ENCODE results near the gene BTG3.

DNA sequence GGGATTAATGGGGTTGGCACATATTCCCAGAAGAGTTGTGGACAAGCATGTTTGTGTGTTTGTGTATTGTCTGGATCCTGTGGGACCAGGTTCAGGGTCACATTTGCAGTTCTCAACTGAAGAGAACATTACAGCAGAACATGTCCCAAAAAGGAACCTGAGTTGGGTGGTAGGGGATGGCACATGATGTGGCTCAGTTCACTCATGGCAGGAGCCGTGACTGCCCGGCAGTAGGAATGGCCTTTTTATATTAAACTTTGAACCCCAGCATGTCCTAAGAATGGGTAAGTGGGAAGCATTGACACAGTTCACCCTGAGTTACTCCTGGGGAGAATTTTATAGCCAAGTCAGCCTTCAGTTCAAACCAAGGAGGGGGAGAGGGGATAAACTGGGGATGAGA lies 58.6 kb downstream of the BTG3 start:
- TF ChIP-seq EGR1 (IDR thresholded peaks at IDR 0.05) (no peak), EP300 (IDR thresholded peaks at IDR 0.05; ENCODE audit: borderline replicate concordance) (no peak), YY1 (IDR thresholded peaks at IDR 0.05; ENCODE audit: low read depth) (no peak), CEBPB (IDR thresholded peaks at IDR 0.05) (no peak), RAD21 (IDR thresholded peaks at IDR 0.05; ENCODE audit: low read depth) (no peak), FOXM1 (IDR thresholded peaks at IDR 0.05; ENCODE audit: borderline replicate concordance, low read depth) (no peak), TEAD4 (IDR thresholded peaks at IDR 0.05) (no peak), NFIC (IDR thresholded peaks at IDR 0.05) (no peak), CREB1 (IDR thresholded peaks at IDR 0.05; ENCODE audit: low read depth) (no peak)
- TF ChIP-seq, protein P1, sequence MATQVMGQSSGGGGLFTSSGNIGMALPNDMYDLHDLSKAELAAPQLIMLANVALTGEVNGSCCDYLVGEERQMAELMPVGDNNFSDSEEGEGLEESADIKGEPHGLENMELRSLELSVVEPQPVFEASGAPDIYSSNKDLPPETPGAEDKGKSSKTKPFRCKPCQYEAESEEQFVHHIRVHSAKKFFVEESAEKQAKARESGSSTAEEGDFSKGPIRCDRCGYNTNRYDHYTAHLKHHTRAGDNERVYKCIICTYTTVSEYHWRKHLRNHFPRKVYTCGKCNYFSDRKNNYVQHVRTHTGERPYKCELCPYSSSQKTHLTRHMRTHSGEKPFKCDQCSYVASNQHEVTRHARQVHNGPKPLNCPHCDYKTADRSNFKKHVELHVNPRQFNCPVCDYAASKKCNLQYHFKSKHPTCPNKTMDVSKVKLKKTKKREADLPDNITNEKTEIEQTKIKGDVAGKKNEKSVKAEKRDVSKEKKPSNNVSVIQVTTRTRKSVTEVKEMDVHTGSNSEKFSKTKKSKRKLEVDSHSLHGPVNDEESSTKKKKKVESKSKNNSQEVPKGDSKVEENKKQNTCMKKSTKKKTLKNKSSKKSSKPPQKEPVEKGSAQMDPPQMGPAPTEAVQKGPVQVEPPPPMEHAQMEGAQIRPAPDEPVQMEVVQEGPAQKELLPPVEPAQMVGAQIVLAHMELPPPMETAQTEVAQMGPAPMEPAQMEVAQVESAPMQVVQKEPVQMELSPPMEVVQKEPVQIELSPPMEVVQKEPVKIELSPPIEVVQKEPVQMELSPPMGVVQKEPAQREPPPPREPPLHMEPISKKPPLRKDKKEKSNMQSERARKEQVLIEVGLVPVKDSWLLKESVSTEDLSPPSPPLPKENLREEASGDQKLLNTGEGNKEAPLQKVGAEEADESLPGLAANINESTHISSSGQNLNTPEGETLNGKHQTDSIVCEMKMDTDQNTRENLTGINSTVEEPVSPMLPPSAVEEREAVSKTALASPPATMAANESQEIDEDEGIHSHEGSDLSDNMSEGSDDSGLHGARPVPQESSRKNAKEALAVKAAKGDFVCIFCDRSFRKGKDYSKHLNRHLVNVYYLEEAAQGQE (IDR thresholded peaks at IDR 0.05; ENCODE audit: low read depth), result no peak
- TF ChIP-seq, protein P2, sequence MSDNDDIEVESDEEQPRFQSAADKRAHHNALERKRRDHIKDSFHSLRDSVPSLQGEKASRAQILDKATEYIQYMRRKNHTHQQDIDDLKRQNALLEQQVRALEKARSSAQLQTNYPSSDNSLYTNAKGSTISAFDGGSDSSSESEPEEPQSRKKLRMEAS (IDR thresholded peaks at IDR 0.05), result no peak
